ENCODE measurements around the gene COMTD1.

The COMTD1 gene

DNA sequence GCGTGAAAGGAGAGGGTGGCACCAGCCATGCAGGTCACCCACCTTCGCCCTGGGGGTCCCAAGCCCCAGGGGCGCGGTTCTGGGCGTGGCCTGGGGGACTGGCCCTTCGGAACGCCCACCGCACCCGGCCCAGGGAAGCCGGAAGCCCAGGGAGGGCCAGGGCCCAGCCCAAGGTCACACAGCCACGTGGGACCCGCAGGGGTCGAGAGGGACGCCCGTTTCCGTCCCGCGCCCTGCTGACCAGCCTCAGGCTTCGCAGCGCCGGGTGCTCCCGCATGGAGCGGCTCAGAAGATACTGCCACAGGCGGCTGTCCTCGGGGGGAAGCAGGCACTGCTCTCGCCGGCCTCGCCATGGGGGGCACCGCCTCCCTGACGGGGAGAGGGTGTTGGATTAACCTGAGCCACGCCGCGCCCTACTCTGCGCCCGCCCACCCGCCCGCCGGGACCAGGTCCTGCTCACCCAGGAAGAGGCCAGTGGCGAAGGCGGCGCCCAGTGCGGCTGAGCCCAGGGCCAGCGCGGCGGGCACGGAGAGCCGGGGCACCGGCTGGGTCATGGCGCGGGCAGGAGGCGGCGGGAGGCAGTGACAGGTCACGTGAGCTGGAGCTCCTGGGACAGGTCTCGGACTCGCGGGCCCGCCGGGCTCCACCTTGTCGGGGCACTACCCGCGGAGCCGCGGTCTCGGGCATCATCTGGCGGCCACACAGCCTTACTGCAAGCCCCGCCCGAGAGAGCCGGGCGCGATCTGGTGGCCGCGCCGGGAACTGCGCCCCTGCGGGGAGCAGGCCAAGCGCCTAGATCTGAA is at the start of gene COMTD1:
Gene COMTD1, minus strand, starts transcription at position 583 of the 803 bp plus-strand sequence. Its CDS starts 29 bp downstream, at position 554.
- DNase-seq (ENCODE audit: extremely low spot score): peak; percentile 95
- TF ChIP-seq, protein P1, sequence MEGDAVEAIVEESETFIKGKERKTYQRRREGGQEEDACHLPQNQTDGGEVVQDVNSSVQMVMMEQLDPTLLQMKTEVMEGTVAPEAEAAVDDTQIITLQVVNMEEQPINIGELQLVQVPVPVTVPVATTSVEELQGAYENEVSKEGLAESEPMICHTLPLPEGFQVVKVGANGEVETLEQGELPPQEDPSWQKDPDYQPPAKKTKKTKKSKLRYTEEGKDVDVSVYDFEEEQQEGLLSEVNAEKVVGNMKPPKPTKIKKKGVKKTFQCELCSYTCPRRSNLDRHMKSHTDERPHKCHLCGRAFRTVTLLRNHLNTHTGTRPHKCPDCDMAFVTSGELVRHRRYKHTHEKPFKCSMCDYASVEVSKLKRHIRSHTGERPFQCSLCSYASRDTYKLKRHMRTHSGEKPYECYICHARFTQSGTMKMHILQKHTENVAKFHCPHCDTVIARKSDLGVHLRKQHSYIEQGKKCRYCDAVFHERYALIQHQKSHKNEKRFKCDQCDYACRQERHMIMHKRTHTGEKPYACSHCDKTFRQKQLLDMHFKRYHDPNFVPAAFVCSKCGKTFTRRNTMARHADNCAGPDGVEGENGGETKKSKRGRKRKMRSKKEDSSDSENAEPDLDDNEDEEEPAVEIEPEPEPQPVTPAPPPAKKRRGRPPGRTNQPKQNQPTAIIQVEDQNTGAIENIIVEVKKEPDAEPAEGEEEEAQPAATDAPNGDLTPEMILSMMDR (IDR thresholded peaks at IDR 0.05; ENCODE audit: control extremely low read depth, extremely low read depth, low read depth, missing control alignments): peak; percentile 100
- POLR2A ChIA-PET: no interaction called here
- CTCF ChIA-PET: interaction anchor here (0.5 to 11.1 kb wide), 46 partner anchors 11 to 1383 kb away, joined by 3 to 148 read pairs (median 4); partner anchors contain the start of genes SAMD8 and VDAC2

DNA sequence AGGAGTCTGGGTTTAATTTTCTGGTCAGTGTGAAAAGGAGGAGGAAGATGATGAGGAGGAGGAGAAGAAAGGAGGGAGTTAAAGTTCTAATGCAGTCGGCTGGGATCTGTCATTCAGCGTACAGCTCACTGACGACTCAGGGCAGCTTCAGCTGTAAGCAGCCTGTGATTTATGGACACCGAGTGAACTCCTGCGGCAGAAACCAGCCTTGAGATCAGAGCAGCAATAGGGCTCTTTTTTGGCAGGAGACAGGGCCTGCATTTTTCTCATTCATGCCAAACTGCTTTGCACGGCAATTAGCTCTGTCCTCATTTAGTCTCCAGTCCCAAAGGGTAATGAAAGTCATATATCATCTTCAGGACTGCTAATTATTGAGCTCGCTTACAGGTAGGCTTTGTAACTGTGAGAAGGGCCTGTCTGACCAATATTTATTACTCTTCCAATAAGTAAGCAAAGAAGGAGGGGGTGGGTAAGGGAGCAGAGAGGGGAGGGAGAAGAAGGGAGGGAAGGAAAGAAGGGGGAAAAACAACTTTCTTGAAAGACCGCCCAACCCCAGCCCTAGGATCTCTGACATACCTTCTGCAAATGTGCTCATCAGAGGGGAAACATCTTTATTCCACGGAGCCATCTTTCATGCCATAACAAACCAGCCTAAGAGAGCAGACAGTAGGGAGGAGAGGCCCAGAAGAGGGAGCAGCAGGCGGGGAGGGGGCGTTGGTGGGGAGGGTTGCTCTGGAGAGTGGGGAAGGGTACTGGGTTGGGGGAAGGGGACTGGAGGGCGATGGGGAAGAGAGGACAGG is 48.1 kb upstream of the COMTD1 start:
- POLR2A ChIA-PET: no interaction called here
- CTCF ChIA-PET: interaction anchor here (0.6 to 5.7 kb wide), 2 partner anchors 11 to 106 kb away, joined by 3 to 30 read pairs; no protein-coding TSS in a partner anchor
- TF ChIP-seq, protein P1 (IDR thresholded peaks at IDR 0.05; ENCODE audit: control extremely low read depth, extremely low read depth, low read depth, missing control alignments): no peak
- no peak for DNase-seq (ENCODE audit: extremely low spot score)

DNA sequence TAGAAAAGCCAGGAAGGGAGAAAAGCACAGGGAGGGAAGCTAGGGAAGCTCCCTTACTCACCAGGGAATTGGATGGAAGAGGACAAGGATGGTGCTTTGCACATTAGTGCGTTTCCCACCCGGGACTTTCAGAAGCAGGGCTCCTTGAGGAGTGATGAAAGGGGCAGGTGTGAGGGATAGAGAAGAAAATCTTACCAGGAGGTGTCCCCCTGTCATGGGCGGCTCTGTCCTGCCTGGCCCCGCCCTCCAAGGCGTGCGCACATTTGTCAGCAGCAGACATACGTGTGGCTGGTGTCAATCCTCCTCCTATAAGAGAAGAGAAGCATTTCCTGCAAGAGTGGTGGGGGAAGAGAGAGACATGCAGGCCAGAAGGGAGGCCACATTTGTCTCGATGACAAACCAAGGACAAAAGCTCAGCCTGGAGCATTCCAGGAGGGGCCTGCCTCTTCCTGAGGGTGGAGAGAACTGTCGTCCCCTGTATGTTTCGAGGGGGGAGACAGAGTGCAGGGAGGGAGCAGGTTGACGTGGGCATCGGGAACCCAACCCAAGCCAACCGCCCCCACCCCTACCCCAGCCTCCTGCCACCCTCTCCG is 47.4 kb upstream of the COMTD1 start:
- TF ChIP-seq, protein P1 (IDR thresholded peaks at IDR 0.05; ENCODE audit: control extremely low read depth, extremely low read depth, low read depth, missing control alignments): no peak
- no peak for DNase-seq (ENCODE audit: extremely low spot score)
- POLR2A ChIA-PET: no interaction called here
- CTCF ChIA-PET: interaction anchor here (5.7 kb wide), 1 partner anchor 12 kb away, joined by 30 read pairs; no protein-coding TSS in a partner anchor

DNA sequence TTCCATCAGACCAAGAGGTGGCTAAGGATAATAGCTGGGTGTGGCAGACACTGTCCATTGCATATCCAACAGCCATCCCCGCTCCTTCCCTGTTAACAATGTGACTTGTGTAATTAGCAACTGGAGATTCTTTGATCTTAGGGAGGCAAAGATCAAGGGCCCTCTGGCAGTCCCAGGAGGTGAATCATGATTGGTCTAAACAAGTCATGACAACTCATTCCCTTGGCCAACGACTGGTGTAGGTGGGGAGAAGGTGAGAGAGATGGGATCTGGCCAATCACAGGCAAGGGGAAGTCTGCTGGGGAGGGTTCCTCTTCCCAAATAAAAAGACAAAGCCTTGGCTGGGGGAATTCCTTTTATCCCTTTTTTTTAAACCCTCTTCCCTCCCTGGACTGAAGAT is 46.2 kb upstream of the COMTD1 start:
- DNase-seq (ENCODE audit: extremely low spot score): no peak
- ChIA-PET CTCF (interaction anchor here (5.7 kb wide), 1 partner anchor 13 kb away, joined by 30 read pairs; no protein-coding TSS in a partner anchor), POLR2A (no interaction called here)
- TF ChIP-seq, protein P1 (IDR thresholded peaks at IDR 0.05; ENCODE audit: control extremely low read depth, extremely low read depth, low read depth, missing control alignments): no peak

DNA sequence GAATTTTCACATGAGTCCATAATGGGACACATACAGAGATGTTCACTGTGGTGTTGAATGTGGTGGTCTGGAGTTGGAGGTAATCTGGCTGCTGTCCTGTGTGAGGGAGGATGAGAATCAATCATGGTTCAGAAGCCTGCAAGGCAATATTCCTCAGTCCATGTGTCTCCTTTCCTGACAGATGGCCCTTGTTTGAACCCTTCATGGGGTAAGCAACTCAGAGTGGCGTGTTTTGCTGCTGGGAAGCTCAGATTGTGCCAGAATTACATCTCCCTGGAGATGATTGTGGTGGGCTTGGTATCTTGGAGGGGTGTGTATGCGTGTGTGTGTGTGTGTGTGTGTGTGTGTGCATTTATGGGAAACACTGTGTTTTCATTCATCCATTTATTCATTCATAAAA is 44.5 kb upstream of the COMTD1 start:
- TF ChIP-seq, protein P1 (IDR thresholded peaks at IDR 0.05; ENCODE audit: control extremely low read depth, extremely low read depth, low read depth, missing control alignments): no peak
- ChIA-PET POLR2A (no interaction called here), CTCF (no interaction called here)
- no peak for DNase-seq (ENCODE audit: extremely low spot score)

Measured in GM10248 (cell line).